ENCODE results near the gene CENPE. TPM values are rescaled to one million over a fixed set of nuclear protein-coding genes. Genes with fewer than 3 reads are reported as not detected.

Gene CENPE
- total RNA-seq, 2 donors from 2014 or later: 4.3 to 9.8 TPM

Other genes with a start within 250 kb of the CENPE start
- gene SLC9B1, start 178.6 kb downstream of the CENPE start, total RNA-seq: 1 to 10 TPM; 1.4 to 4.6 TPM
- gene SLC9B2, start 121.6 kb downstream of the CENPE start, total RNA-seq: 10 to 100 TPM; 22.0 to 25.4 TPM
- 10 to 100 TPM in 1 of 2 donors, 1 to 10 TPM in 1; 8.6 to 11.2 TPM for gene BDH2, start 98.5 kb downstream of the CENPE start, total RNA-seq

All from T-helper 17 cell (primary cell).